Skin of body (tissue), 2 donors: Measurements from ENCODE around the gene DCLRE1A. TPM values are rescaled to one million over a fixed set of nuclear protein-coding genes. Genes with fewer than 3 reads are reported as not detected.

Experiments
- DNase-seq: peaks from one replicate; lab custom pipeline; 2025; lab: John Stamatoyannopoulos, UW
- total RNA-seq: library from RNA; depleted of rRNA; stranded (reverse); fragments of >200 nt; gene quantifications from one replicate; pipeline ENCODE4 v1.2.3, GENCODE V29; 2014

The DCLRE1A gene
- total RNA-seq: 8.2 TPM

DNA sequence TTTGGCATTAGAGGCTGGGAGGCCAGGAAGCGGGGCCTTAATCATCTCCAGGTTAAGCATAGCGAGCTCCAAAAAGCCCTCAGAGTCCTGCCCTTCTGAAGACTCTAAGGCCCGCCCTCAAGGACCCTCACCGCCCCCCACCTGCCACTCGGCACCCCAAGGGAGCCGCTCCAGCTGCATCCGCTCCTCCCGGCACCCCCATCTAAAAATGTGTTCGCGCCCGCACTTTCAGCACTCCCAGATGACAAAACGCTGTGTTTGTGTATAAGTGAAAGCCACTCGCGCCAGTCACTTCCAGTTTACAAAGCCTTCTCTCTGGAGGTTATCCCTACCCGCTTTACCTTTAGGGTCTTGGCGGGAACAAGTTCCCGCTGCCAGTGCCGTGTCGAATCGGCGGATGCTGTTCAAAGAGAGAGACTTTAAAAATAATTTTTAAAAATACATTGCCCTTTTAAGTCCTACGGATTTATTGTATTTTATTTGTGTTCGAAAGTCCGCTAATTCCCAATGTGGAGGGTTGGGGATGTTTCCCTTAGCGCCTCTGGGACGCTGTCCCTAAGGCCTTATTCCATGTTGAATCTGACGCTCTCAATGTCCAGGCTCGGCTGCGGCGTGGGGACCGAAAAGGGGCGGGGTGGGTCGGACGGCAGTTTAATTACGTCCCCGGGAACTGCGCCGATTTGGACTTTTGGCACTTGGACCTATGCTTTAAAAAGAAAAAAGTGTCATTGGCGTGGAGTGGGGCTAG lies at the start of gene DCLRE1A, which contains the start of gene NHLRC2:
TSS of gene DCLRE1A (minus strand) at position 70 of the 748 bp plus-strand sequence. CDS start 900 bp downstream, outside the sequence.
TSS of gene NHLRC2 (plus strand) at position 649 of the 748 bp plus-strand sequence. CDS start 212 bp downstream, outside the sequence.
- peak; percentile 66 for DNase-seq

DNA sequence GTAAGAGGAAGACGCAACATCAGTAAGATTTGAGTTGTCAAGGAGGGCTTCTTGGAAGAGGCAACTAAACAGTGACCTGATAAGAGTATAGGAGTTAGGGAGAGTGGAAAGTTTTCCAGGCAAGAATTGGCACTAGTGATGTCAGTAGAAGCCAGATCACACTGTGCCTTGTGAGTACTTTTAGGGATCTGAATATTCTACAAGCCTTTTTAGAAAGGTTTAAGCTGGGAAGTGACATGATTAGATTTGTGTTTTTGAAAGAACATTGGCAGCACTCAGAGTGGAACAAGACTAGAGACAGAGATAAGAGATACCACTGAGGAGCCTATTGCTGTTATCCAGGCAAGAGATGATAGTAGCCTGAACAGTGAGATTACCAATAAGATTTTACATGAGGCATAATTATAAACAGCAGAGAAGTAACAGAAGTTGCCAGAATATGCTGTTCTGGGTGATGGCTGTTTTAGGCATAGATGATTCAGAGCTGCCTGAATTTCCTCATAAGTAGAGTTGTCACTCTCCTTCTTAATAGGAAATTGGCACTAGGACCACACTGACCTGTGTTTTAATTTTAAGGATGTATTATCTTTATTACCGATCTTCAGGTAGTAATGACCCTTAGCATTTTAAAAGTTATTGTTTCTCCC lies 46.2 kb upstream of the DCLRE1A start:
- no peak for DNase-seq

DNA sequence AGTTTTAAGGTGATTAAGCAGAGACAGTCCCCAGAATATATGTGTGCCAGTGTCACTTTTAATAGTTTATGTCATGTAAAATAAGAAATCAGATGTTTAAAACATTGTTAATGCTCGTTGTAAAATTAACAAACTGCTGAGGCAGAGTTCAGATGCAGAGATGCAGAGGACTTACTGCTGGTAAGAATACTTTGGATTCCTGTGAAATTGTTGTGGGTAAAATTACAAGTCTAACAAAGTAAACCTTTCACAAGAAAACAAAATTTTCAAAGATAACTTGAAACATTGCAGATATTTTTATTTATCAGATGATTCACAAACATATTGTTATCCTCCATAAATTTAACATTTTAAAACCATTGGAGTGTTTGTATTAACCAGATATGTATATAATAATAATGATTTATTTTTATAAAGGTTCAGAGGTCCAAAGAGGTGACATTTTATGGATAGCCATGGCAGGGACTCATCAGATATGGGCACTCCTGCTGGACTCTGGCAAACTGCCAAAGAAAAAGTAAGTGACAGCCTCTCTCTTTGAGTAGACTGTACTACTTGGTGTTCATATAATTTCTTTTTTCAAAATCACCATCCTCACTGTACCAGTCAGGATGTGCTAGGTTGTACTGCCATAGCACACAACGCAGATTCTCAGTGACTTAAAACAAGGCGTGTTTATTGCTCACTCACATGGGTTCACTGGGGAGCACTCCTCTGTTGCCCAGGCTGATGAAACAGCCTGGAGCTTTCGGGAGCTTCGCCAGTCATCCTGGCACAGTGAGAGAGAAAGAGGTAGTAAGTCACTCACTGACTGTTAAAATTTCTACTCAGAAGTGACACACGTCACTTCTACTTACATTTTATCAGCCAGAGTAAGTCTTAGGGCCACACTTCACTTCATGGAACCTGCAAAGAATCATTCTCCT lies 44.1 kb upstream of the DCLRE1A start:
- no peak for DNase-seq

DNA sequence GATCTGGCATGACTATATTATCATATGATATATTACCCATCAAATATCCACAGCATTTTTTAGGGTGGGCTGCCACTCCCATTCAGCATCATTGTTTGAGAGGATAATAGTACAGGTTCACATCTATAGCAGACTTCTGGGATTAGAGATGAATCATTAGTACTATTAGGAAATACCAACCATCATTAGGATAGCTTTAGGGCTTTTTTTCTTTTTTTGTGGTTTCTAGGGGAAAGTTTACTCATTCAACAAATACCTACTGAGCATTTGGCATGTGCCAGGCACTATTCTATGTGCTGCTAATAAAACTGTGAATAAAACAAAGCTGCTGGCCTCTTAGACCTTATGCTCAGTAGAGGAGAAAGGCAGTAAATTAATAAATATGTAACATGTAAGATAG lies 41.1 kb upstream of the DCLRE1A start:
- no peak for DNase-seq

DNA sequence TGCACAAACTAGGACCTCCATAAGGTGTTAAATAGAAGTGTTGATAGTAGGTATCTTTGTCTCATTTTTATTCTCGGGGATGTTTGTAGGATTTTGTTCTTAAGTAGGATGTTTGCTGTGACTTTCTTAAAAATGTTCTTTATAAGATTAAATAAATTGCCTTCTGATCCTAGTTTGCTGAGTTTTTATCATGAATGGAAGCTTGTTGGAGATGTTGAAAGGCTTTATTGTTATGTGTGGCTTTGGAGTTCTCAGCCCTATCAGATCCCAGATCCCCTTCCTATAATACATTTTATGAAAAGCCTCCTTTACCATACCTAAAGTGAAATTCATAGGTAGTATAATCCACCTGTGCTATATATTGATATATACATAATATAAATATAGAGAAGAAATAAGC lies 40.7 kb upstream of the DCLRE1A start:
- no peak for DNase-seq

DNA sequence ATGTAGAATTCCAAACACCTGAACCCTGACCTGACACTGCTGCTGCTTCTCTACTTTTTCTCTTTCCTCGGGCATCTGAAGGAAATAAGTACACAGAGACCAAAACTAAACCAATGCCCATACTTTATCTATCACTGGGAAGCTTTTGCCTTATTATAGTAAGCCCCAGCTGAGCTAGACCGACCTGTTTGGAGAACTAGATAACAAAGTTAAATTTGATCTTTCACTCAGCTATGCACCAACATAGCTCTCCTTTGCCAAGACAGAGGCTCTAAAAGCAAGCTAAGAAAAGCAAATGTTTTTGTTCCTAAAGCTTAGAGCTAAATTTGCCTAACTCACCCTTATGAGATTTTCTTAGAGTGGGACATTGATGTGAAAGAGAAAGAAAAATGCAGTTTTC lies 39.7 kb upstream of the DCLRE1A start:
- no peak for DNase-seq

DNA sequence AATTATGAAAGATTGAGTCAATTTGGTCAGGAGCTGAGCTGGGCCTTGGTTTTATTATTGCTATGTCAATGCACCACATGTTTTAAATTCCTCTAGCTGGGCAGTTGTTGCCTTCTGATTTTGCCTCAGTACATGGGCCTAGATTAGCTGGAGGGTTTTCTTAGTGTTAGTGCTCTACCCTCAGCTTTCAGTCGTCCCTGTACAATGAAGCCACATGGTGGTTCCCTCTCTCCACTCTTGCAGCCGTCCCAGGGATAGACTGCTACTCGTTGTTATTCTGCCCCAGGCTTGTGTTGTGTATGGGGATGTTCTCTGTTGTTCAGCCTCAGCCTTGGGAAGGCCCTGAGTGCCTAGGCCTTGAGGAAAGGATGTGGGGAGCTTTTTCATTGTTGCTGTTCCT lies 37.6 kb upstream of the DCLRE1A start:
- DNase-seq: no peak

DNA sequence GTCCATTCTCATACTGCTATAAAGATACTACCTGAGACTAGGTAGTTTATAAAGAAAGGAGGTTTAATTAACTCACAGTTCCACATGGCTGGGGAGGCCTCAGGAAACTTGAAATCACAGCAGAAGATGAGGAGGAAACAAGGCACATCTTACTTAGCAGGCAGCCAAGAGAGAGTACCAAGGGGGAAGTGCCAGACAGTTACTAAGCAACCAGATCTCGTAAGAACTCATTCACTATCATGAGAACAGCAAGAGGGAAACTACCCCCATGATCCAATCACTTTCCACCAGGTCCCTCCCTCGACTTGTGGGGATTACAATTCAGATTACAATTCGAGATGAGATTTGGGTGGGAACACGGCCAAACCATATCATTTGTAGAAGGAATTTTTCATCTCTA lies 36.9 kb upstream of the DCLRE1A start:
- no peak for DNase-seq

DNA sequence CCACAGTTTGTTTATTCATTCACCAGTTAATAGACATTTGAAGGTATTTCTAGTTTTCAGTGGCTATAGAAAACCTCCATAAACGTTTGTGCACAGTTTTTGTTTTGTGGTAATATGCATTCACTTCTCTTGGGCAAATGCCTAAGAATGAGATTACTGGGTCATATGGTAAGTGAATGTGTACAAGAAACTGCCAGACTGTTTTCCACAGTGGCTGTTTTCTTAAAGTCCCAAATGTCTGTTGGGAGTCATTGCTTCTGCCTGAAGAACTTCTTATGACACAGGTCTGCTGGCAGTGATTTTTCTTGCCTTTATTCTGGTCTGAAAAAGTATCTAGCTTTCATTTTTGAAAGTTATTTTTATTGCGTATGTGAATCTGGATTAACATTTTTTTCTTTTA lies 36.0 kb upstream of the DCLRE1A start:
- DNase-seq: no peak

DNA sequence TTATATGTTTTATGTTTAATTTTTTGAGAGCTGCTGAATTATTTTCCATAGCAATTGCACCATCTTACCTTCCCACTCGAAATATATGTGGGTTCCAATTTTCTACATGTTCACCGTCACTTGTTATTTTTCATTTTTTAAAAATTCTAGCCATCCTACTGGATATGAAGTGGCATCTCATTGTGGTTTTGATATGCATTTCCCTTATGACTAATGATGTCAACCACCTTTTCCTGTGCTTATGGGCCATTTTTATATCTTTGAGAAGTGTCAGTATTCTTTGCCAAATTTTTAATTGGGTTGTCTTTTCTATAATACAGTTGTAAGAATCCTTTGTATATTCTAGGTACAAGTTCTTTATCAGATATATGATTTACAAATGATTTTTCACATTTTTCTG lies 28.4 kb upstream of the DCLRE1A start:
- no peak for DNase-seq

DNA sequence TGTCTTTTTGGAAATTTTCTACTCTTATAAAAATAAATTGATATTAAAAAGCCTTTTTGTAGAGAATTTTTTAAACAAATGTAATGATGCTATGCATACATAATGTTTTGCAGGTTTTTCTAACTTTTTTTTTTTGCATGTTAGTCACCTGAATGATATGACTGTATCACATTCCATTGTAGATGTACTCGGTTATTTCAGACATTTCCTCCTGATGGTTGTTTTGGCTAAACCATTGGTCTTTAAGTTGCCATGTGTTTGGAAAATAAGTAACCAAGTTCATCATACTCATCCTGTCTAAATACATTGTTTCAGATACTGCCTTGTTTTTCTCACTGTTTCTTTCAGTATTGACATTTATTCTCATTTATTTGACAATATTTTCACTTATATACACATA lies 26.4 kb upstream of the DCLRE1A start:
- no peak for DNase-seq

DNA sequence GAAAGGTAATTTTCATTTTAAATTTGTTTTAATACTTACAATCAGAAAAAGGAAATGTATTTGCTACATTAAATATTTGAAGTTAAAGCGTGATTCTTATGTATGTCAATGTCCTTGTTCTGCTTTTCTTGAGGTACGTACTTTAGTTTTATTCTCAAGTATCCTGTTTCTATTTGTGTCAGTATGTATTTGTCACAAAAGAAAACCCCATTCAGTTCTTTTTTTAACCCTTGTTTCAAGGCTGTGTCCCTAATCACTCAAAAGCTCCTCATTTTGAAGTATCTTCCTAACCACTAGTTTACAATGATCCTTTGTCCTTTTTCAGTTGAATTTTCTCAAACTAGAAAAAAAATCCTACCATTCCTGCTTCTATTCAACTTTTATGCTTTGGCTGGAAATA lies 25.8 kb upstream of the DCLRE1A start:
- no peak for DNase-seq

DNA sequence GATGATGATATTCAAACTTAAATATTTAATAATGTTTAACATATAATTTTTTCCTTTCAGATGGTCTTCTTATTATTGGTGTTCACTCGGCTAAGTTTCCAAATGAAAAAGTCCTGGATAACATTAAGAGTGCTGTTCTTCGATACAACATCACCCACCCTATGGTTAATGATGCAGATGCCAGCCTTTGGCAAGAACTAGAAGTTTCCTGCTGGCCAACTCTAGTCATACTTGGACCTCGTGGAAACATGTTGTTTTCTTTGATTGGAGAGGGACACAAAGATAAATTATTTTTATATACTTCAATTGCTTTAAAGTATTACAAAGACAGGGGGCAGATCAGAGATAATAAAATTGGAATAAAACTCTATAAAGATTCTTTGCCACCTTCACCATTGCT lies 22.6 kb upstream of the DCLRE1A start:
- DNase-seq: no peak

DNA sequence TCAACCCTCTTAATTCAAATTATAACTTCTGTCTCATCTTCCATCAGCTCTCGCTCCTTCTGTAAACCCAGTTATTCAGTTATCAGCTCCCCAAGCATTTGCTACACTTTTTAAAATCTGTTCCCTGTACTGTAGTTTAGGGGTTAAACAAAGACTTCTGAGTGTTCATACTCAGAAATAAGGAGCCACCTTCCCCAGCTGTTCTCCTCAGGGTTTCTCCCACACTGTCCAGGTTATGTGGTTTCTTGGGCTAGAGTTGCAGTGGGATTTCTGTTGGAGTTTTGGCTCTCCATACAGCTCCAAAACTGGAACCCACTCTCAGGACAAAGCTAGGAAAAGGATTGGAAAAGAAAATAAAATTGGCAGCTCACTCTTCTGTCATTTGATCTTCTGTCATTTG lies 21.3 kb upstream of the DCLRE1A start:
- no peak for DNase-seq

DNA sequence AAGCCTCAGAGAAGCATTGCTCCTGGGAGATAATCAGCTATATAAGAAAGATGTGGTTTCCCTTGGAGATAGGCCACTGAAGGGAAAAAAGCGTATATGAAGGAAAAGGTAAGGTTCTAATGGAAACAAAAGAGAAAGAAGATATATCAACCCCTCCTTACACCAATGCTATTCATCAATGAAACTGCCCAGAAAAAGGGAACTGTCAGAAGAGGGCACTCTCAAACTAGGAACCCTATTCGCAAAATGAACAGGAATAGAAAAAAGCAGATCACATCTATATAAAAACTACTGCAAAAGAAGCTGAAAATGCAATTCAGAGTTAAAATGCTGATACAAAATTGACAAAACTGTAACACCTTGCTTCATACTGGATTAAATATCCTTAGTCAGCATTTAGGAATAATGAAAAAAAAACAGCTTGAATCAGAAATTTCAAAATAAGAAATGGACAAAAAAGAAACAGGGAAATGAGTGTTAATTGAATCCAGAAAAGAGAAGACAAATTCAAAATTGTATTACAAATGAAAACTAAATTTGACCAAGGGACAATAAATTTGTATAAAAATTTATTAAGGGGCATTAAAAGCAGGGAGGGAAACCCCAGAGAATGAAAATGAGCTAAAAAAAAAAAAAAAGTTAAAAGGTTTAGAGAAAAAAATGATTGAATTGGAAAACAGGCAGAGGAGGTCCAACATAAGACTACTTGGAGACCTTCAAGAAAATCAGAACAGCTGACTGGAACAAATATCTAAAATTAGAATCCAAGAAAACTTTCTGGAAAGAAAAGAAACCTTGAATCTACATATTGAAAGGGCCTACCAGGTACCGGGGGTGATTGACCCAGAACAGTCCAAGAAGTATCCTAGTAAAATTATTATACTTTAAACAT lies 18.5 kb upstream of the DCLRE1A start:
- DNase-seq: no peak

DNA sequence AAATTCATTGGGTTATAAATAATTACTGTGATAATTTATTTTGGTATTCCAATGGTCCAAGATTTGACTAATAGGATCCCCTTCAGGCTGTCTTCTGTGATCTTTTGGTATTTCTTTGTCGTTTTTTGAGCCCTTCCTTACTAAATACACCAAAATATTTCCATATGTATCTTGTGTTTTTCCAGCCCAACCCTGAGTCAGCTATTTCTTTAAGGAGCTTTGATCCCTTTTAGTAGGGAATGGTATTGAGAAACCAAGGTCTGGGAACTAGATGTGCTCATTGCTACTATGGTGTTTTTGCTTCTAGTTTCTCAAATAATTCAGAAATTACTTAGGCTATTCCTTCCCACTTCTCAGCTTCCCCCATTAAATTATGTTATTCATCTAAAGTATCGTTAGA lies 15.9 kb upstream of the DCLRE1A start:
- DNase-seq: no peak

DNA sequence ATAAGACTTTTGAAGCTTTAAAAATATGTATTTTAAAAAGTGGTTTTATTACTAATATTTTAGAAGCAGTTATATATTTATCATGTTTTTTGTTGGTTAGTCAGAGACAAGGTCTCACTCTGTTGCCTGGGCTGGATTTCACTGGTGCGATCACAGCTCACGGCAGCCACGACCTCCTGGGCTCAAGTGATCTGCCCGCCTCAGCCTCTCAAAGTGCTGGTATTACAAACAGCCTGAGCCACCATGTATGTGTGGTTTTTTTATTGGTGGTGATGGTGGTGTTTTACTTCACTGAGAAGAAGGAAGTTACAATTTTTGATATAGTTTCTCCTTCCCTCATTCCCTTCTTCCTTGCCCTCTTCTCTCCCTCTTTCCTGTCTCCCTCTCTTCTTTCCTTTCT lies 14.0 kb upstream of the DCLRE1A start:
- no peak for DNase-seq

DNA sequence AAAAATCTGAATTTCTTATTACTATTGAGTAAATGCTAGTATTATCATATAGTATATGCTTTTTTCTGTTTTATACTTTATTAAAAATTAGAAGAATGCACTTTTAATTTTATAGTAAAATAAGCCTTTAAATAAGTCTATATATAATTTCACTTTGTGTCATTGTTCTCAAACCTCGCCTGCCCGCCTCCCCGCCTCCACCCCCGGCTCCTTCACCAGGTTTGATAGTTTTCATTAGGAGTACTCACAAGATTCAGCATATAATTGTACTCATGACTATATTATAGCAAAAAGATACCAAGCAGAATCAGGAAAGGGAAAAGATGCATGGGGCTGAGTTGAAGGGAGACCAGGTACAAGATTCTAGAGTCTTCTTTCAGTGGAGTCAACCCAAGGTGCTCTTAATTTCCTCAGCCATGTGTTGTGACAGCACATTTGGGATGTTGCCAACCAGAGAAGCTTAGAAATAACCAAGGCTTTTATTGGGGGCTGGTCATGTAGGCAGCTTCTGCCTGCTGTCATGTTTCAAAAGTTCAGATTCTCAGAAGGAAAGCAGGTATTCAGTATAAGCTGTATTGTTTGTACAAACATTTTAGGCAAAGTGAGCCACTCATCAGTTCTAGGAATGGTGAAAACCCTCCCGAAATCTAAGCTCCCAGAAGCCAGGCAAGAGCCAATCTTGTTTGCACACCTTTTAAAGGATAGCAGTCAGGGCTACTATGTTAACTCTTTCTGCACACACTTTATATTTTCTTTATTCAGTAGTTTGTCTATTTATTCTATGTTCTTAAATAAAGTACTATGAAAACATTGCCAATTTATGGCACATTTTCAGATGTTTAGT lies 12.9 kb upstream of the DCLRE1A start:
- DNase-seq: no peak

DNA sequence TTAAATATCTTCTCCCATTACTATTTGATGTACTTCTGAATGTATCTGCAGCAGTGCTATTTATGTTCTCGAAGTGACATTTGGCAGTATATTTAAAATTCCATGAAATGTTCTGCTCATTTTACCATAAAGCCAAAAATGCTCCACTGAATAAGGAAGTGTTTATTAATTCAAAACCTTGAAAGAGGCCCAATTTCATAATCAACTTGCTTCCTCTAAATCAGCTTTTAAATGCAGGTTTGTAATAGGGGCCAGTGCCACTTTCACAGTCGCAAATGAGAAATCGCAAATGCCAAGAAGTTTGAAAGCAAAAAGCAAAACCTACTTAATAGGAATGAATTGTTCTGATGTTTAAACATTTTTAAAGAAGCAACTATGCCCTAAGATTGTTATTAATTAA lies 12.0 kb upstream of the DCLRE1A start:
- no peak for DNase-seq

DNA sequence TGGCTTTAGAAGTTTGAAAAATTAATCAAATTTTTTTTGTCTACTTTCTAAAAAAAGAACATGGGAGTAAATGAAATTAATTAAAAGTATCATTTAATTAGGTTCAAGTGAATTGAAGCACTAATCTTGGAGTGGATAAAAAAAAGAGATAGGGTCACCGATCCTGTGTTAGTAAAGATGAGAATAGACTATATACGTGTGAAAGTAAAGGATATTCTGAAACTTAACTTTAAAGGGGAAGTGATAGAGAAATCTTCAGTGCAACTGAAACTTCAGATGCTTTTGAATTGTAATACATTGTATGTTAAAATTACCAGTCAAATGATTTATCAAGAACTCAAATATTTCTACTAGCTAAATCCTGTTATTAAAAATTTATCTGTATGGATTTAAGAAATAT lies 5.4 kb upstream of the DCLRE1A start:
- DNase-seq: no peak
